Ovary (tissue), 9 donors: ENCODE results near the gene MLLT11. TPM values are rescaled to one million over a fixed set of nuclear protein-coding genes. Genes with fewer than 3 reads are reported as not detected.

ENCODE experiments used
- DNase-seq, 5 donors: peaks; one replicate each; pipeline ENCODE4 v3.0.0-alpha.2; 2019 to 2020
- H3K27ac ChIP-seq, 2 donors: fragments of 200-600 bp; one replicate each; pipeline versions ENCODE4 v1.5.1 to v1.8.0; 2019 to 2022
- H3K27me3 ChIP-seq: fragments of 200-600 bp; one replicate; pipeline ENCODE4 v1.8.0; 2022
- H3K36me3 ChIP-seq: fragments of 200-600 bp; sonication (generic); one replicate; pipeline ENCODE4 v1.5.1; 2019
- H3K4me1 ChIP-seq: one replicate; pipeline ENCODE4 v1.8.1; 2013; ENCODE audit warnings: mild to moderate bottlenecking, moderate library complexity; ENCODE audit not compliant: insufficient read depth
- H3K4me3 ChIP-seq: fragments of 200-600 bp; sonication (generic); one replicate; pipeline ENCODE4 v1.5.1; 2017
- H3K9me3 ChIP-seq, 2 donors: fragments of 200-600 bp in 1 of 2; sonication (generic) in 1 of 2; one replicate each; pipeline versions ENCODE4 v1.5.1 to v1.8.1; 2013 to 2019; ENCODE audit warnings: mild to moderate bottlenecking in 1 of 2, moderate library complexity in 1 of 2
- EP300 ChIP-seq: sonication (generic); formaldehyde crosslinking; IDR thresholded peaks from one replicate; pipeline ENCODE4 v1.6.1; 2017; ENCODE audit warnings: antibody characterized with exemption
- POLR2A ChIP-seq: fragments of 450-650 bp; IDR thresholded peaks from one replicate; pipeline ENCODE4 v1.6.1; 2017; ENCODE audit warnings: antibody characterized with exemption, mild to moderate bottlenecking, moderate library complexity
- WGBS, 3 donors: extraction: QIAGEN DNeasy Blood & Tissue Kit in 1 of 3; methylation state at CpG; one replicate each; pipeline versions ENCODE4 v1.1.5 to v1.1.7; 2013 to 2017; 5-methylcytosine and 5-hydroxymethylcytosine counted together
- intact Hi-C, 4 donors: fragments of 100-400 bp; cut with DNase I; formaldehyde crosslinking; loops; one replicate each; pipeline versions ENCODE4 v1.11.0 to v1.15.1; 2022 to 2023
- polyA plus RNA-seq, 2 donors: library from polyadenylated mRNA; stranded (reverse); fragments of 200-250 nt in 1 of 2; fragments of 350-450 nt in 1 of 2; fragmentation: Illumina TruSeq in 1 of 2; extraction: RNeasy Lipid Tissue Mini Kit (QIAGEN cat#74804) in 1 of 2; gene quantifications; one replicate each; pipeline ENCODE4 v1.2.3, GENCODE V29; 2013 to 2014
- total RNA-seq, 7 donors: library from RNA; depleted of rRNA in 2 of 7; stranded (reverse); fragments of >200 nt in 2 of 7; fragmentation: NEBNext Ultra II Directional in 3 of 7; extraction: Animal tissue kit (Norgen Biotek cat#: 25700) in 3 of 7; gene quantifications; one replicate each; pipeline versions ENCODE4 v1.1.0 to v1.2.4, GENCODE V29; 2016 to 2023
- TF ChIP-seq, protein P1 (sequence below), 3 donors: fragments of 450-650 bp in 2 of 3; fragments of 200-600 bp in 1 of 3; IDR thresholded peaks; one replicate each; pipeline versions ENCODE4 v1.5.1 to v1.8.0; 2016 to 2022; ENCODE audit warnings: antibody characterized with exemption in 3 of 3, mild to moderate bottlenecking in 1 of 3
- donor health status: DM: no; HTN: no; CAD: no; lungs with moderate emphysema.
- donor health status: DM: no; HTN: no; CAD: no.
- donor health status: Bipolar disorder and iron deficiency.
- donor health status: DM: yes; HTN: yes; CAD: no.
- donor health status: DM: no; HTN: no; CAD: no.
- donor health status: DM: yes; HTN: yes; CAD: no.

The MLLT11 gene
- total and polyA plus RNA-seq, 9 donors = 1.1 to 9.5 (median 2.4) TPM

DNA sequence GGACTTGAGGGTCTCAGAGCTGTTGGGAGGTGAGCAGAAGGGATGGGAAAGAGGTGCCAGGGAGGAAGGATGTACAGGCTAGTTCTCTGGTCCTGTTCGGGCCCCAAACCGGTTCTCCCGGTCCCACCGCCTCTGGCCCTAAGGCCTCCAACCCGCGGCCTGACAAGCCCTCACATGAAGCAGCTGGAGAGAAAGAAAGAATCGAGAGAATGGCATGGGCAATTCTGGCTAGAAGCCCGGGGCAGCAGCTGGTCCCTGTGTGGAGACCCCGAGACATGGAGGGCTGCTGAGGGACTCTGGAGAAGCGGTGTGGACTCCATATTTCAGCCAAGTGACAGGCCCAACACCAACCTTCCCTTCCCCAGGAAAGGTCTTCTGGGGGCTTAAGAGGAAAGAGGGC lies 1.5 kb upstream of the MLLT11 start:
- Histone ChIP-seq H3K27ac (peak overlapping the region; percentile 72 to 73), H3K9me3 (no peaks in the 10 kb centered on the region), H3K27me3 (no peaks in the 10 kb centered on the region), H3K36me3 (no peaks in the 10 kb centered on the region), H3K4me1 (peaks cover 13% of the 10 kb centered on the region), H3K4me3 (peak overlapping the region; percentile 95)
- TF ChIP-seq, protein P1, sequence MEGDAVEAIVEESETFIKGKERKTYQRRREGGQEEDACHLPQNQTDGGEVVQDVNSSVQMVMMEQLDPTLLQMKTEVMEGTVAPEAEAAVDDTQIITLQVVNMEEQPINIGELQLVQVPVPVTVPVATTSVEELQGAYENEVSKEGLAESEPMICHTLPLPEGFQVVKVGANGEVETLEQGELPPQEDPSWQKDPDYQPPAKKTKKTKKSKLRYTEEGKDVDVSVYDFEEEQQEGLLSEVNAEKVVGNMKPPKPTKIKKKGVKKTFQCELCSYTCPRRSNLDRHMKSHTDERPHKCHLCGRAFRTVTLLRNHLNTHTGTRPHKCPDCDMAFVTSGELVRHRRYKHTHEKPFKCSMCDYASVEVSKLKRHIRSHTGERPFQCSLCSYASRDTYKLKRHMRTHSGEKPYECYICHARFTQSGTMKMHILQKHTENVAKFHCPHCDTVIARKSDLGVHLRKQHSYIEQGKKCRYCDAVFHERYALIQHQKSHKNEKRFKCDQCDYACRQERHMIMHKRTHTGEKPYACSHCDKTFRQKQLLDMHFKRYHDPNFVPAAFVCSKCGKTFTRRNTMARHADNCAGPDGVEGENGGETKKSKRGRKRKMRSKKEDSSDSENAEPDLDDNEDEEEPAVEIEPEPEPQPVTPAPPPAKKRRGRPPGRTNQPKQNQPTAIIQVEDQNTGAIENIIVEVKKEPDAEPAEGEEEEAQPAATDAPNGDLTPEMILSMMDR (IDR thresholded peaks at IDR 0.05) = no peak
- no peak for TF ChIP-seq POLR2A
- TF ChIP-seq EP300 = no peak
- peak in 4 of 5 donors; percentile 41 to 59 (median 52) for DNase-seq
- WGBS, 3 donors = 0 to 2% (median 0%) methylated on average over 10 of the region's 10 CpGs
- intact Hi-C loops = no loop called here

DNA sequence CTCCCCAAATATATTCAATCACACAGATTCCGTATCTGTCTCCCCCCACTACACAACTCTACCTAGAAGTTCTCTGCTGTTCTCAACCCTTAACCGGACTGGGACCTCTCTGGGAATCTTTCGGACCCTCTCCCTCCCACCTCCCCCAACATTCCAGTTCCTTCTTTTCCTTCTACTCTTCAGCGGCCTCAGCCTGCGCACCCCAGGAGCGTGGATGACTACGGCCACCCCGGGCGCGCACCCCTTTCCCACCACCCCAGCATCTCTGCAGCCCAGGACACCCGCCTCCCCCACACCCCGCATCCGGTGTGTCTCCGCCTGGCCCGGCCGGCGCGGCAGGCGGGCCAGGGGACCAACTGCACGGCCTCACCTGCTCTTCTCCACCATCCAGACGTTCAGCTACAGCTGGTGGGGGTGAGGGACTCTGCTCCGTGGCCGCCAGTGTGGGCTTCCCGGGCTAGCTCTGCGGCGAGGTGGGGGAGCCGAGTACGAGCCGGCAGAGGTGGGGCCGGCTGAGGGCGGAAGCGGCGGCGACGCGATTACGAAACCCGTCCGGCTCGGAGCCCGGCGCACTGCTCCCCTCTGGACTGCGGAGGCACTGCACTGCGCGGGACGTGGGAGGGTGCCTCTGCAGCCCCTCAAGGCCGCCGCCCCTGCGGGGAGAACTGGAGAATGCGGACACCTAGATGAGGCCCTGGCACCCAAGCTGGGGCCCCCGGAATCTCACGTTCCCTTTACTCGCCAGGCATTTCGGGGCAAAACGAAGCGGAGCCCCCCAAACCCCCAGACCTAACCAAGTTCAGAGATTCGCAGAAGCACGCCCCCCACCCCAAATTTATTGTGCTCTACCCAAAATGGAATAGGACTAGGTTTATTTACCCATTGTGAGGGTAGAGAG lies 839 bp upstream of the MLLT11 start, which contains the start of gene CDC42SE1:
Gene CDC42SE1, minus strand, starts transcription at position 514 of the 898 bp plus-strand sequence. CDS start 3,892 bp downstream, outside the sequence.
- Histone ChIP-seq H3K36me3 (no peaks in the 10 kb centered on the region), H3K27ac (peak within 1 kb of the TSS; percentile 72 to 73), H3K4me3 (peak within 1 kb of the TSS; percentile 95), H3K27me3 (no peaks in the 10 kb centered on the region), H3K9me3 (no peaks in the 10 kb centered on the region), H3K4me1 (peaks cover 13% of the 10 kb centered on the region)
- WGBS, 3 donors = 0 to 1% (median 0%) methylated on average over 55 to 58 of the region's 58 CpGs
- intact Hi-C loops = no loop called here
- TF ChIP-seq POLR2A (peak; percentile 93), EP300 (no peak)
- TF ChIP-seq, protein P1 (IDR thresholded peaks at IDR 0.05) = peak; percentile 82 to 95 (median 85)
- peak; percentile 77 to 90 (median 85) for DNase-seq

DNA sequence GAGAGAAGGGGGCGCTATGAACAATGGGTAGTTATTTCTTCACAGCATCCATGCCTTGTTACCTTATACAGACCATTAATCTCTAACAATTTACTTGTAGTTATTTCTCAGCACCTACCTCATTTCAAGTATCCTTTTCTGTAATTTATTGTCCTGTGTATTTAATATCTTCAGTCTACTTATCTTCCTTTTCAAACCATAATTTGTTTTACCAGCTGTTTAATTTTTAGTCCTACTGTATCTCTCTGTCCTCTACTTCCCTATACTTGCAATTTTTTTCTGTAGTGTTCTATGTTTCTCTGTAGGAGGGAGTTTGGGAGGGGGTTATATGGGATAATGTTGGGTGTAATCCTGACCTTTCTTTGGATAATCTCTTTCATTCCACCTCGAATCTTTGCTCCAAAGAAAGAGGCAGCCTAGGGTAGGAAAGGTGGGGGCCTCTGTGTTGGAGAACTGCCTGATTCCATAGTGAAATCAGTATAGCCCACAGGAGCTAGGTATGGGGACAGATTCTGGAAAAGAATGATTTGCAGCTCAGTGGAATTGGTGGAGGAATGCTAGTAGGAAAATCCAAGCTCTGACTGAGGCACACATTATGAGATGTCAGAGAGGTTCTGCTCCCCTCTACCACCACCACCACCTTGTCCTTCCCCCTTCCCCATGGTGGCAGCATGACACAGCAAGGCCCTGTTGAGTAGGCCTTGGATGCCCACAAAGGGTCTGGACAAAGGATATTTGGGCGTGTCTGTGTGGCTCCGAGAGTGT lies 642 bp downstream of the MLLT11 start:
- Histone ChIP-seq H3K4me1 (peaks cover 13% of the 10 kb centered on the region), H3K9me3 (no peaks in the 10 kb centered on the region), H3K27ac (no peak overlapping the region), H3K36me3 (no peaks in the 10 kb centered on the region), H3K27me3 (no peaks in the 10 kb centered on the region), H3K4me3 (peak overlapping the region; percentile 95)
- TF ChIP-seq EP300 (no peak), POLR2A (no peak)
- TF ChIP-seq, protein P1 (IDR thresholded peaks at IDR 0.05) = no peak
- DNase-seq = no peak
- 51 to 53% (median 53%) methylated on average over 4 of the region's 4 CpGs for WGBS, 3 donors
- intact Hi-C loops = no loop called here

DNA sequence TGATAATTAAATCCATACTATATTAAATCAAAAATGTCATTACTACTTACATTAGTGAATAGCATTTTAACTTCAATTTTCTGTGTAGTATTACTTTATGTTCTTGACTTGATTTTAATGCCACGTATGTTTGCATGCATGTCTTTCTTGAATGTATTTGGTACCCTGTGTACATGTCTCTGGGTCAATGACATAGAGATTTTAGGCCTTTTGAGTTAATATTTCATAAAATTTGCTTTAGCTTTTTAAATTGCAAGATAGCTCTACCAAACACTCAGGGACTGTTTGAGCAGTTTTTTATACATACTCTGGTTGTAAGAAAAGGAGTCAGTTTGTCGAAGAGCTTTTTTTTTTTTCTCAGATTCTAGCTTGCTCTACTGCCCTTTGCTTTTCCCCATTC lies 1.5 kb downstream of the MLLT11 start:
- no peaks in the 10 kb centered on the region for H3K27me3 ChIP-seq
- WGBS, 3 donors = 72 to 87% (median 85%) methylated on average over 2 of the region's 2 CpGs
- H3K4me1 ChIP-seq = peaks cover 13% of the 10 kb centered on the region
- H3K9me3 ChIP-seq = no peaks in the 10 kb centered on the region
- H3K27ac ChIP-seq = no peak overlapping the region
- TF ChIP-seq, protein P1 (IDR thresholded peaks at IDR 0.05) = no peak
- TF ChIP-seq POLR2A = no peak
- TF ChIP-seq EP300 = no peak
- intact Hi-C loops = no loop called here
- no peak overlapping the region for H3K4me3 ChIP-seq
- DNase-seq = no peak
- no peaks in the 10 kb centered on the region for H3K36me3 ChIP-seq
